GM19025 (cell line): Measurements from ENCODE around the gene LPAR2.

Experiments used
- ATAC-seq: cut with Tn5 transposase; IDR thresholded peaks from one replicate; pipeline ENCODE4 v1.9.1; 2021; ENCODE audit warnings: mild to moderate bottlenecking, low read depth, moderate library complexity; ENCODE audit not compliant: unreplicated experiment

Gene LPAR2

GRCh38 chr19:19654441-19654840, 26.4 kb upstream of the LPAR2 start:
- ATAC-seq, result no peak

DNA sequence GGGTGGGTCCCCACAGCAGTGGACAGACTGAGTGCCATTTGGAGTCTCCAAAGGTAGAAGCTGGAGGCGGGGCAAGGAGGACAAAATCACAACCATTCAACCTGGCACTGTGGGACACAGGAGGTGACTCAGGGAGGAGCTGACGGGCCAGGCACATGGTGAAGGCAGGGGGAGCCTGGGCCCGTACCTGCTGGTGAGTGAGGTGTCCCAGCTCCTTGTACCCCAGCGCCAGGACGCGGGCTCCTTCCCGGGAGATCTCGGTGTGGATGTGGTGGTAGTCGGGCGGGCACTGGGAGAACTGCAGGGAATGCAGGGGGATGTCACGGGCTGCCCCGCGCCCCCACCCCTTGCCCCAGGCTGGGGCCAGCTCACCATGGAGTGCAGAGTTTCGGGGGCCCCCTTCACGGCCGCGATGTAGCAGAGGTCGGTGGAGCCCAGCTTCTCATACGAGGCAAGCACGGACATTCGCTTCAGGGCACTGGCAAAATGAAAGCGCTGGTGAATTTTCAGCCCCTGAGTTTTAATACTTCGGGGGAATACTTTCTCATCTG, 25.7 kb upstream of the LPAR2 start:
- ATAC-seq, result no peak

DNA sequence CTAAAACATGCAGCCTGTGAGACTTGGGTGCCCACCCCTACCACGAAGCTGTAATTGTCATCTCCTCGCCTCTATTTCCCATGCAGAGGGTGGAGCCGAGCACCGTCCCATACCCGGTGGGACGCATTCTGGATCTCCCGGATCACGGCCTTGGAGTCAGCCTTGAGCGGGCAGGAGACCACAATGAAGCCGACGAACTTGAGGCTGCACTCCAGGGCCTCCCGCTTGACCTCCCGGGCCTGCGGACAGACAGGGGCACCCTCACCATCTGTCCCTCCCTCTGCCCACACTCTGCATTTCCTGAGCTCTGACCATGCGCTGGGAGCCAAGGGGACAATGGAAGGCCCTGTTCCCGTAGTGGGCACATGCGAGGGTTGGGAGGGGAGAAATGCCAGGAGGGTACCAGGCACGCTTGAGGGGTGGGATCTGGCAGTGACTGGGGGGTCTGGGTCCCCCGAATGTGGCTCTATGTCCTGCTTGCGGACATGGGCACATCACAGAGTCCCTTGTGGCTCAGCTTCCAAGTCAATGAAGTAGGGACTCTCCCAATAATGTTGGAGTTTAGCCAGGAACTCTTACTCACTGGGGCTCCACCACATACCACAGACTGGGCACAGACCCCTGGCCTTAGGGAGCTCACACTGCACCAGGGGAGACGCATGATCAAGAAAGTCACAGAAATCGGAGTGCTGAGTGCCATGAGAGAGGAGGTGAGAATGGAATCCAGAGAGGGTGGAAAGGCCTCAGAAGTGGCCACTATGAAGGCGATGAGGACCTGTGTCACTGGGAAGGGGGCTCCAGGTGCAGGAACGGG, 24.7 kb upstream of the LPAR2 start:
- ATAC-seq, result no peak

DNA sequence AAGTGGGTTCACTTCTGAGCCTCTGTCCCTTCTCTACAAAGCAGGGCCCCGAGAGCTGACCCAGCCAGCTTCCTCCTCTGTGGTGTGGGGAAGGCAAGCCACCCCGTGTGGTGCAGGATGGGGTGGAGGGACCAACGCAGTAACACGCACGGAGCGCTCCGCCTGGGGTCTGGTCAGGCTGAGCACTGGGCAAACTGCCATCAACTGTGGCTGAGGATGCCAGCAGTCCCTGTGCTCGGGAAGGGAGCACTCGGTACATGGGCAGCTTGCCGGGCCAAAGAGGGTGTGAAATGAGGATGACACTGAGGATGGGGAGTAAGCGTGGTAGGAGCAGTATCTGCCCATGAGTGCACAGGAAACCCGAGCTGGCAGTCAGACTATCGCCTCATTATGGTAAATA, 23.1 kb upstream of the LPAR2 start:
- ATAC-seq, result no peak

GRCh38 chr19:19650331-19650730, 22.3 kb upstream of the LPAR2 start:
- no peak for ATAC-seq

DNA sequence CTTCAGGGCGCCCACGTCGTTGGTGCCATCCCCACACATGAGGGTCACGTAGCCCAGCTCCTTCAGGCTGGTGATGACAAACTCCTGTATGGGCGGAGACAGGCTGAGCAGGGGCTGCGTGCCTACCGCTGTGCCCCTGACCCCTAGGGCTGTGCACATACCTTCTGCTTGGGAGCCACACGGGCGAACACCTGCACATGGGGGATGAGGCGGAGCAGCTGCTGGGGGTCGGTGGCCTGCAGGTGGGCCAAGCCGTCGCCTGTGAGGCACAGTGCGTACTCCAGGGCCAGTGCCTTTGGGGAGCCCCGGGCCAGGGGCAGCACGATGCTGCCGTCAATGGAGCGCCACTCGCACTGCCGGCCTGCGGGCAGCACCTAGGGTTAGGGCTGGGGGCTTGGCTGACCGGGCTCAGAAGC, 21.6 kb upstream of the LPAR2 start:
- no peak for ATAC-seq

- ATAC-seq, result no peak
These were observed 21.1 kb upstream of the LPAR2 start for GRCh38 chr19:19649155-19649554.

DNA sequence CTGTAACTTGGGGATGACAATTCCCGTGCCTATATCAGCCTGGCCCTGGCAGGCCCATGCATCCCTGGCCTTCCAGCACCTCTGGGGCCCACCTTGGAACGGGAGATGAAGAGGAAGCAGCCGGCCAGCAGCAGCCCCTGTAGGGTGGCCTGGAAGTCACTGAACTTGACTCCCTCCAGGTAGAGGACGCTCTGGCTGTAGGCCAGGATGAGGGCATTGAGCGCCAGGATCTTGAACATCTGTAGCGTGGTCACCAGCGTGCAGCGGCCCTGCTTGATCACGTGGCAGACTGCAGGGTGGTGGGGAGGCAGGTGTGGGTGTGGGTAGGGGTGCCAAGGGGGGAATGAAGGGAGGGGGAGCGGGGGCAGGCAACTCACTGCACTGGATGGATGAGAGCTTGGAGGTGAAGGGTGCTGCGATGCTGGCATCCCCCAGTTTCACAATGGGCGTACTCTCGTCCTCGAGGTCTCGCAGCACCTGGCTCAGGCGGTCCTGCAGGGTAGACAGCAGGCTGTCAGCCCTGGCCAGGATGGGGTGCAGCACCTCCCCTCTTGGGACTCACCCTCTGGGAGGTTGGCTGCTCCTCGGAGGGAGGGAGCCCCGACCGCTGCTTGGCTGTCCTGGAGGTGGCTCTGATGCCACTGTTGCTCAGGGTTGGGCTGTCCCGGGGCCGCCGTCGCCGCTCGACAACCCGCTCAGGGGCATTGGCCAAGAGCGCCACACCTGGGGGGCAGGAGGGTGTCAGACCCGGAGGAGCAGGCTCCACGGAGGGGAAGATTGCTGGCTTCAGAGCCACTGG, 19.2 kb upstream of the LPAR2 start:
- ATAC-seq, result no peak

DNA sequence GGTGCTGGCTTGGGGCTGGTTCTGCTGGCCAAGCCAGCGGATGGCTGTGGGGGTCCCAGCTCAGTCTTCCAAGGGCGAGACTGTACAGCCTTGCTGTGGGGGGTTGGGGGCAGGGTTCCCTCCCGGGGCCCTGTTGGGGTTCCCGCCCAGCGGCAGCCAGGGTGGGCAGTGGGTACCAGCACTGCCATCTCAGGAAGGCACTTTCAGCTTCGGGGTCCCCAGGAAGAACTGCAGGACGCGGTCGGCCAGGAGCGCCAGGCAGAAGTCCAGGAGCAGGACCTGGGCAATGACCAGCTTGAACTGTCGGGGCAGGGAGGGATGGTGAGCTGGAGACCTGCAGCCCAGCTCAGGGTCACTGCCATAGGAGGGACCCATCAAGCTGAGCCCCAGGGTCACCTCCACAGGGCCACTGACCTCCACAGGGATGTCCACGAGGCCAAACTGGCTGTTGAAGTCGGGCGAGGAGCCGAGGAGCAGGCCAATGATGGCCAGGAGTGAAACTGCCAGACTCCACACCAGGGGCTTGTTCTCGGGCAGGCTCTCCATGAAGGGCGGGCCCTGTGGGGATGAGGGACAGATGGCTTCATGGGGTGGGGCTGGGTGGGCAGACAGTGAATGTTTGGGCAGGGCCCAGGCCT, 17.3 kb upstream of the LPAR2 start:
- ATAC-seq, result no peak

- ATAC-seq, result no peak
These were observed 16.0 kb upstream of the LPAR2 start for GRCh38 chr19:19644054-19644388.

DNA sequence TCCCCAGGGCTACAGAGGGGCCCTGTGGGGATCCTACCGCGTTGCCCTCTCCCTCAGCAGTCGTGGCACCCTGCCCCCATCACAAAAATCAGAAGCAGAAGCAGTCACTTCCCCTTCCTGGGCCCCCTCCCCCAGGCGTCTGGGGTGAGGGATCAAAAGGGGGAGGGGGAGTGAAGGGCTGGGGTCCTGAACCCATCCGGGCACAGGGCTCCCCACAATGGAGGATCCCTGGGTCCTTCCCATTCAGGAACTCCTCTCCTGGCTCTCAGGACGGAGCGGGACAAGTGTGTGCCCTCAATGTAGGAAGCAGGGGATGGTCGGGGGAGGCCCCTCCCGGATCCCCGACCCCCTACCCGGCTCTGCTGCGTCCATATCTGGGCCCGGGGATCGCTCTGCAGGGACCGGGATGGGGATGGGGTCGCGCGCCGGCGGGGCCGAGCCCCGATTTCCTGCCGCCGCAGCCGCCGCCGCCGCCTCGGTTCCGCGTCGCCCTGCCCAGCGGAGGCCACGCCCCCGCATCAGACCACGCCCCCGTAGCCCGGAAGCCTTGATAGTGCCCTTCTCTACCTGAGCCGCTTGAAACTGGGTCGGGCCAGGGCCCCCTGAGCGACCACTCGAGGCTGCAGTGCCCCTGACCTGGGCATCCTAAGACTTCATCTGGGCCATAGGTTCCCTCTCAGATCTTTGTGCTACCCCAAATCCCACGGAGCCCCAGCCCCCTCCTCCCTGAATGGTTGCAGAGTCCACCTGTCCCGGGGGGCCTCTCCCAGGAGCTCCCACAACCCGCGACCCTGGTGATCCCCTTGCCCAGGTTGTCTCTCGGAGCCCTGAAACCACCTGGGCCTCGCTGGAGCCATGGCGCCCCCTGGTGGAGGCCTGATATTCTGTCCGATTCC, 15.4 kb upstream of the LPAR2 start, which contains the start of gene GMIP:
Gene GMIP, minus strand, starts transcription at position 500 of the 896 bp plus-strand sequence. Its CDS starts 128 bp downstream, at position 372.
- ATAC-seq, result no peak

- ATAC-seq, result no peak
These were observed 14.6 kb upstream of the LPAR2 start for GRCh38 chr19:19642506-19643157.

- ATAC-seq, result no peak
These were observed 9.7 kb upstream of the LPAR2 start for GRCh38 chr19:19637523-19638251.

GRCh38 chr19:19637186-19637522, 9.1 kb upstream of the LPAR2 start:
- no peak for ATAC-seq

DNA sequence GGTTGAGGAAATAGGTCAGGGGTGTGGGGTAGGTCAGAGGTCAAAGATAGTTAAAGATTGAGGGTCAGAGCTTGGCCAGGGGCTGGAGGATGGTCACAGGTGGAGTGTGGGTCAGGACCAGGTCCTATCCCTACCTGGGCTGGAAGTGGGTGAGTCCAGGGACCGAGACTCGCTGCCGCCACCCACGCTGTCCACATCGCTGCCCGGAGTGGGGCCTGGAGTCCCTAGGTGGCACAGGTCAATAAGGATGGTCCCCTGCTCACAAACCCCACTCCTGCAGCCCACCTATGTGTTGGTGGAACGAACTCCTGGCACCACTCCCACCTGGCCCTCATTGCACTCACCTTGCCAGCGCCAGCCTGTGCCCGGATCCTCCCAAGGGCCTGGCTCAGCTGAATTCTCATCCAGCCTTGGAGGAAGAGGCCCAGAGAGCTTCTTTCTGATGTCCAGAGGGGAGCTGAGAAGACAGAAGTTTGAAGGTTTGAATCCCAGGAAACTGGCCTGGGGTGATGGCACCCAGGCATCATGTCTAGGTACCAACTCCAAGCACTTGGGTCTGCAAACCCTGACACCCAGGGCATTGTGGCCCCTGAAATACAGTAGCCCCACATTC, 8.7 kb upstream of the LPAR2 start:
- no peak for ATAC-seq

DNA sequence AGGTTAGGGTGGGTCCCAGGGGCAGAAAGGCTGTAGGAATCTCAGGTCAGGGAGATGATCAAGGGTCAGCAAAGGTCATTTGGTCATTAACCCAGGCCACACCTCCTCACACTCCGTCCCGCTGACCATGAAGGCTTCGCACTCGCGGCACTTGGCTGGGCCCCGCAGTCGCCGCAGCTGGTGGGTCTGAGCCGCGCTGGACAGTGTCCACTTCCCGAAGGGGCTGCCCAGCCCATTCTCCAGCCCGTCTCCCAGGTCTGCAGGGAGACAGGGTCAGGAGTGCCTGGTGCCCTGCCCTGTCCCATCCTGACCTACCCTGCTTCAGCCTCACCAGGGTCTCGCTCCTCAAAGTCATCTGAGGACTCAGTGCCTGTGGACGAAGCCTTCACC, 7.3 kb upstream of the LPAR2 start:
- ATAC-seq, result no peak

DNA sequence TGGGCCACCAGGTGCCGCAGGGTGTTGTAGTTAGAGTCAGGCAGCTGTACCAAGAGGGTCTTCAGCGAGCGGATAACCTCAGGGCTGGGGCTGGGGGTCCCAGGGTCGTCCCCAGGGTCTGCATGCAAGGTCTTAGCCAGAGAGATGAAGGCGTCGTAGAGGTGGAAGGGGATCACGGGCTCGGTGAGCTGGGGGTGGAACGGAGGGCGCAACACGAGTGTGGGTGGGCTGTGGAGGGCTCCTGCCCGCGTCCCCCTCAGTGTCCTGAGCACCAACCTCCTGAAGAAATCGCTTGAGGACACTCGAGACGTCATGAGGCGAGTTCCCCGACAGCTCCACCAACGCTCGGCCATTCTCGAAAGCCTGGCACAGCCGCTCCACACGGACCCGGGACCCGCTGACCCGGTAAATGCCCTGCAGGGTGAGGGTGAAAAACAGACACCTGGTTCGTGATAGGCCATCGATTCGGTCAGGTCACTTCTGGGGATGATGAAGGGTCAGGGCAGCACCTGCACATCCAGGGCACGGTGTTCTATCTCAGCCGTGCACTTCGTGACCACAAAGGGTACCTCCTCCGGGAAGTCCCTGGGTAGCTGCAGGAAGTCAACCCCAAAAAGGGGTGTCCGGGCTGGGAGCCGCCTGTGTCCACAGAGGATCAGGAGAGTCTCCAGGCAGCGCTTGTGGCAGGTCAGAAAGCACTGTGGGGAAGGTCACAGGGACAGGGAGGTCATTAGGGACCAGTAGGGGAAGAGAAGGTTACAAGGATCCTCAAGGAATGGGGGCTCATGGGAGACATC, 6.7 kb upstream of the LPAR2 start:
- no peak for ATAC-seq
